SK-N-SH treated with all-trans-retinoic acid at 6 μM for 48 hours (cell line): Measurements from ENCODE around the gene PYGM.

Experiments
- ARNTL ChIP-seq: fragments of 450-650 bp; formaldehyde crosslinking; IDR thresholded peaks from 2 replicates; pipeline ENCODE4 v1.5.0; 2020; ENCODE audit warnings: low read depth, mild to moderate bottlenecking, moderate library complexity, borderline replicate concordance
- ESRRG ChIP-seq: fragments of 250-450 bp; sonication (Bioruptor Pico); IDR thresholded peaks from 2 replicates; pipeline ENCODE4 v1.6.1; 2021; ENCODE audit warnings: mild to moderate bottlenecking
- GLIS3 ChIP-seq: fragments of 250-450 bp; sonication (Bioruptor Pico); IDR thresholded peaks from 2 replicates; pipeline ENCODE4 v1.5.0; 2020; ENCODE audit warnings: mild to moderate bottlenecking, moderate library complexity
- ZC3H10 ChIP-seq: fragments of 250-450 bp; sonication (Bioruptor Pico); IDR thresholded peaks from 2 replicates; pipeline ENCODE4 v1.5.1; 2021; ENCODE audit warnings: mild to moderate bottlenecking, moderate library complexity
- ZNF70 ChIP-seq: fragments of 450-650 bp; formaldehyde crosslinking; IDR thresholded peaks from 2 replicates; pipeline ENCODE4 v1.5.0; 2020; ENCODE audit warnings: mild to moderate bottlenecking, moderate library complexity
- TF ChIP-seq, protein P1 (sequence below): fragments of 250-450 bp; sonication (Bioruptor Pico); IDR thresholded peaks from 2 replicates; pipeline ENCODE4 v1.5.1; 2020; ENCODE audit warnings: low read depth, mild to moderate bottlenecking, moderate library complexity
- TF ChIP-seq, protein P2 (sequence below): fragments of 250-450 bp; sonication (Bioruptor Pico); IDR thresholded peaks from 2 replicates; pipeline ENCODE4 v1.8.0; 2020; ENCODE audit warnings: mild to moderate bottlenecking, moderate library complexity, borderline replicate concordance
- TF ChIP-seq, protein P3 (sequence below): fragments of 250-450 bp; sonication (Bioruptor Pico); IDR thresholded peaks from 2 replicates; pipeline ENCODE4 v1.5.1; 2021; ENCODE audit warnings: mild to moderate bottlenecking, moderate library complexity

DNA sequence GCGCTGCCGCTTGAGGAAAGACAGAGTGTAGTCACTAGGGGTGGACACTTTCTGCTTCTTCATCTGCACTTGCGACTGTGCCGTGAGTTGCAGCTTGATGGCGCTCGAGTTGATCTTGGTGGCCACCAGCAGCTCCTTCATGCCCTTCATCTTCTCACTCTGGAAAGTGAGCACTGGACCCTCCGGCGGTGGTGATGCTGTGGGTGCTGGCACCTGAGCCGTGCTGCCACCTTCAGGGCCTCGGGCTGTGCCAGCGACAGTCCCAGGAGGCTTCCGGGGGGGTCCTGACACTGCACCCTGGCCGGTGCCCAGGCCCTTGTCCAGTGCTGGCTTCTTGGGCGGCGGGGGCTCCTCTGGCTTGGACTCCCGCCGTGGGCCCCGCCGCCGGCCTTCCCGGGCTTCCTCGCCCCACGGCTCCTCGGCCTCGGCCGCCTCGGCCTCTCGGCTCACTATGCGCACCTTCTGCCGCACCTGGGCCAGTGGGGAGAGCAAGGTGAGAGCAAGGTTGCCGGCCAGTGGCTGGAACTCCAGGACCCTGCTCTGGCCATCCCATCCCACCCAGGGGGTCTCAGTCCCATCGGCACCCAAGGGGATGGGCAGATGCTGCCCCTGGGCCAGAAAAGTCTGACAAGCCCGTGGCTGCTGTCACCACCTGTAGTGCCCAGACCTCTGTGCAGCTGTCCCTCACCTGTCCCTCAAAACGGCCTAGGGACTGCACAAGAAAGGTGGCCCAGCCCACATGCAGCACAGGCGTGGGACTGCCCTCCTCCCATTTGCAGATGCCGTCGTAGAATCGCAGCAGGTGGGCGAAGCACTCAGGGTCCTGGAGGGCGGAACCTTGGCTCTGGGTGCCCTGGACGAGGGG, 44.8 kb upstream of the PYGM start:
- TF ChIP-seq, protein P1, sequence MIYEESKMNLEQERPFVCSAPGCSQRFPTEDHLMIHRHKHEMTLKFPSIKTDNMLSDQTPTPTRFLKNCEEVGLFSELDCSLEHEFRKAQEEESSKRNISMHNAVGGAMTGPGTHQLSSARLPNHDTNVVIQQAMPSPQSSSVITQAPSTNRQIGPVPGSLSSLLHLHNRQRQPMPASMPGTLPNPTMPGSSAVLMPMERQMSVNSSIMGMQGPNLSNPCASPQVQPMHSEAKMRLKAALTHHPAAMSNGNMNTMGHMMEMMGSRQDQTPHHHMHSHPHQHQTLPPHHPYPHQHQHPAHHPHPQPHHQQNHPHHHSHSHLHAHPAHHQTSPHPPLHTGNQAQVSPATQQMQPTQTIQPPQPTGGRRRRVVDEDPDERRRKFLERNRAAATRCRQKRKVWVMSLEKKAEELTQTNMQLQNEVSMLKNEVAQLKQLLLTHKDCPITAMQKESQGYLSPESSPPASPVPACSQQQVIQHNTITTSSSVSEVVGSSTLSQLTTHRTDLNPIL (CRISPR knock-in tag) = no peak
- TF ChIP-seq, protein P2, sequence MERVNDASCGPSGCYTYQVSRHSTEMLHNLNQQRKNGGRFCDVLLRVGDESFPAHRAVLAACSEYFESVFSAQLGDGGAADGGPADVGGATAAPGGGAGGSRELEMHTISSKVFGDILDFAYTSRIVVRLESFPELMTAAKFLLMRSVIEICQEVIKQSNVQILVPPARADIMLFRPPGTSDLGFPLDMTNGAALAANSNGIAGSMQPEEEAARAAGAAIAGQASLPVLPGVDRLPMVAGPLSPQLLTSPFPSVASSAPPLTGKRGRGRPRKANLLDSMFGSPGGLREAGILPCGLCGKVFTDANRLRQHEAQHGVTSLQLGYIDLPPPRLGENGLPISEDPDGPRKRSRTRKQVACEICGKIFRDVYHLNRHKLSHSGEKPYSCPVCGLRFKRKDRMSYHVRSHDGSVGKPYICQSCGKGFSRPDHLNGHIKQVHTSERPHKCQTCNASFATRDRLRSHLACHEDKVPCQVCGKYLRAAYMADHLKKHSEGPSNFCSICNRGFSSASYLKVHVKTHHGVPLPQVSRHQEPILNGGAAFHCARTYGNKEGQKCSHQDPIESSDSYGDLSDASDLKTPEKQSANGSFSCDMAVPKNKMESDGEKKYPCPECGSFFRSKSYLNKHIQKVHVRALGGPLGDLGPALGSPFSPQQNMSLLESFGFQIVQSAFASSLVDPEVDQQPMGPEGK (CRISPR knock-in tag) = no peak
- TF ChIP-seq ZNF70 (CRISPR knock-in tag) (no peak), ESRRG (CRISPR knock-in tag) (no peak), ZC3H10 (no peak), GLIS3 (CRISPR knock-in tag) (no peak), ARNTL (CRISPR knock-in tag) (no peak)
- TF ChIP-seq, protein P3, sequence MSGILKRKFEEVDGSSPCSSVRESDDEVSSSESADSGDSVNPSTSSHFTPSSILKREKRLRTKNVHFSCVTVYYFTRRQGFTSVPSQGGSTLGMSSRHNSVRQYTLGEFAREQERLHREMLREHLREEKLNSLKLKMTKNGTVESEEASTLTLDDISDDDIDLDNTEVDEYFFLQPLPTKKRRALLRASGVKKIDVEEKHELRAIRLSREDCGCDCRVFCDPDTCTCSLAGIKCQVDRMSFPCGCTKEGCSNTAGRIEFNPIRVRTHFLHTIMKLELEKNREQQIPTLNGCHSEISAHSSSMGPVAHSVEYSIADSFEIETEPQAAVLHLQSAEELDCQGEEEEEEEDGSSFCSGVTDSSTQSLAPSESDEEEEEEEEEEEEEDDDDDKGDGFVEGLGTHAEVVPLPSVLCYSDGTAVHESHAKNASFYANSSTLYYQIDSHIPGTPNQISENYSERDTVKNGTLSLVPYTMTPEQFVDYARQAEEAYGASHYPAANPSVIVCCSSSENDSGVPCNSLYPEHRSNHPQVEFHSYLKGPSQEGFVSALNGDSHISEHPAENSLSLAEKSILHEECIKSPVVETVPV (CRISPR knock-in tag) = no peak
